Prostate gland (tissue), 2 donors: Measurements from ENCODE around the gene POMP.

Experiments
- CTCF ChIP-seq, 4 experiments: fragments of 200-600 bp in 2 of 4; fragments of 450-650 bp in 2 of 4; sonication (generic) in 2 of 4; IDR thresholded peaks; 1 replicate in 3 of 4; 2 replicates in 1 of 4; pipeline ENCODE4 v1.5.1; 2016 to 2019; ENCODE audit warnings: antibody characterized with exemption in 4 of 4, mild to moderate bottlenecking in 2 of 4, moderate library complexity in 2 of 4
- POLR2A ChIP-seq: fragments of 450-650 bp; IDR thresholded peaks from one replicate; pipeline ENCODE4 v1.6.1; 2016; ENCODE audit warnings: antibody characterized with exemption, mild to moderate bottlenecking
- POLR2AphosphoS5 ChIP-seq: sonication (generic); formaldehyde crosslinking; IDR thresholded peaks from one replicate; pipeline ENCODE4 v1.6.1; 2017; ENCODE audit warnings: antibody characterized with exemption

- no peak for TF ChIP-seq POLR2AphosphoS5
- no peak for TF ChIP-seq CTCF (IDR thresholded peaks at IDR 0.05)
- TF ChIP-seq POLR2A = no peak
These were observed 22.9 kb upstream of the POMP start for GRCh38 chr13:28636069-28636468.
